K562 (cell line): ENCODE measurements around the gene POLR1H.

Experiments used
- GABPA ChIP-seq: fragments of 200-800 bp; sonication (Bioruptor generic); conservative IDR thresholded peaks from 2 replicates; pipeline ENCODE4 v1.6.1; 2016; ENCODE audit warnings: low read depth, missing genetic modification characterization, missing compliant biosample characterization
- GATAD2B ChIP-seq: fragments of 450-650 bp; IDR thresholded peaks from 2 replicates; pipeline ENCODE4 v1.6.1; 2017; ENCODE audit warnings: mild to moderate bottlenecking, borderline replicate concordance
- HIVEP1 ChIP-seq: fragments of 250-450 bp; sonication (Bioruptor Pico); IDR thresholded peaks from 2 replicates; pipeline ENCODE4 v1.4.0; 2020; ENCODE audit warnings: mild to moderate bottlenecking
- MCM5 ChIP-seq: fragments of 450-650 bp; IDR thresholded peaks from 2 replicates; pipeline ENCODE4 v1.6.1; 2016; ENCODE audit warnings: low read depth
- NFATC3 ChIP-seq: fragments of 450-650 bp; IDR thresholded peaks from 2 replicates; pipeline ENCODE4 v1.6.1; 2017; ENCODE audit warnings: mild to moderate bottlenecking
- RBM22 ChIP-seq: fragments of 200-400 bp; formaldehyde crosslinking; IDR thresholded peaks from 2 replicates; pipeline ENCODE4 v1.6.1; 2018; ENCODE audit warnings: low read length, low read depth; ENCODE audit not compliant: poor library complexity, severe bottlenecking
- SIRT6 ChIP-seq: IDR thresholded peaks from one replicate; pipeline ENCODE4 v1.6.1; 2012; ENCODE audit warnings: low read depth, mild to moderate bottlenecking, control low read depth, inconsistent platforms, low read length, moderate library complexity
- SP1 ChIP-seq: sonication (generic); formaldehyde crosslinking; IDR thresholded peaks from 2 replicates; pipeline ENCODE4 v1.8.1; 2022; ENCODE audit warnings: mild to moderate bottlenecking, missing genetic modification reagents
- ZNF121 ChIP-seq: sonication (generic); formaldehyde crosslinking; conservative IDR thresholded peaks from 2 replicates; pipeline ENCODE4 v1.8.0; 2022; ENCODE audit warnings: missing genetic modification reagents
- ZNF197 ChIP-seq: fragments of 200-800 bp; sonication (Bioruptor generic); IDR thresholded peaks from 2 replicates; pipeline ENCODE4 v1.6.1; 2016; ENCODE audit warnings: low read depth, missing genetic modification characterization, missing compliant biosample characterization
- TF ChIP-seq, protein P1 (sequence below), 3 experiments: IDR thresholded peaks in 2 of 3; conservative IDR thresholded peaks in 1 of 3; 2 replicates each; pipeline ENCODE4 v1.5.1; 2011 to 2012; ENCODE audit warnings: low read length in 3 of 3, mild to moderate bottlenecking in 3 of 3, control low read depth in 2 of 3, improper control_type of control experiment in 1 of 3, inconsistent platforms in 1 of 3, low read depth in 1 of 3, mixed read lengths in 1 of 3, moderate library complexity in 1 of 3; ENCODE audit not compliant: insufficient read depth in 2 of 3
- TF ChIP-seq, protein P2 (sequence below), 2 experiments: fragments of 450-650 bp in 1 of 2; sonication (generic) in 1 of 2; formaldehyde crosslinking; conservative IDR thresholded peaks; 2 replicates each; pipeline versions ENCODE4 v1.4.0 to v1.8.1; 2020 to 2022; ENCODE audit warnings: mild to moderate bottlenecking in 1 of 2, missing genetic modification reagents in 1 of 2

DNA sequence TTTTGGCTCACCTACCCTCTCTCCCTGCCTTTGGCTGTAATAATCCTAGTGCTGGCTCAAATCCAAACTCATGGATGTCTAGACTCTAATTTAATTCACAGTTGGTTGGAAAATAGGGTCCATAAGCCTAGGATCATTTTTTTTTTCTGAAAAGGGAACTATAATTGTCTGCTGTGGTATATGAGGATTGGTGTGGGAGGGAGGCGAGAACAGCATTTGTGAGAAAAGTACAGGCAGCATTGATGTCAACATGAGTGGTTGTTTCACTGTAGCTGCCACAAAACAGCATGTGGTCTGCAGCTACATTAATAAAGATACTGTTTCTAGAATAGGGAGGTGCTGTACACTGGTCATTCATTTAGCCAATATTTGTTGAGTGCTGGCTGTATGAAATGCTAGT, 18.6 kb upstream of the POLR1H start:
- no peak for TF ChIP-seq GABPA (tag)
- TF ChIP-seq, protein P1, sequence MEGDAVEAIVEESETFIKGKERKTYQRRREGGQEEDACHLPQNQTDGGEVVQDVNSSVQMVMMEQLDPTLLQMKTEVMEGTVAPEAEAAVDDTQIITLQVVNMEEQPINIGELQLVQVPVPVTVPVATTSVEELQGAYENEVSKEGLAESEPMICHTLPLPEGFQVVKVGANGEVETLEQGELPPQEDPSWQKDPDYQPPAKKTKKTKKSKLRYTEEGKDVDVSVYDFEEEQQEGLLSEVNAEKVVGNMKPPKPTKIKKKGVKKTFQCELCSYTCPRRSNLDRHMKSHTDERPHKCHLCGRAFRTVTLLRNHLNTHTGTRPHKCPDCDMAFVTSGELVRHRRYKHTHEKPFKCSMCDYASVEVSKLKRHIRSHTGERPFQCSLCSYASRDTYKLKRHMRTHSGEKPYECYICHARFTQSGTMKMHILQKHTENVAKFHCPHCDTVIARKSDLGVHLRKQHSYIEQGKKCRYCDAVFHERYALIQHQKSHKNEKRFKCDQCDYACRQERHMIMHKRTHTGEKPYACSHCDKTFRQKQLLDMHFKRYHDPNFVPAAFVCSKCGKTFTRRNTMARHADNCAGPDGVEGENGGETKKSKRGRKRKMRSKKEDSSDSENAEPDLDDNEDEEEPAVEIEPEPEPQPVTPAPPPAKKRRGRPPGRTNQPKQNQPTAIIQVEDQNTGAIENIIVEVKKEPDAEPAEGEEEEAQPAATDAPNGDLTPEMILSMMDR (IDR thresholded peaks at IDR 0.05 in 2 of 3, conservative IDR thresholded peaks at IDR 0.05 in 1 of 3; ENCODE audit: insufficient read depth in 2 of 3, low read depth in 1 of 3, low read length in 3 of 3) = no peak
- no peak for TF ChIP-seq HIVEP1 (CRISPR knock-in tag)
- no peak for TF ChIP-seq NFATC3
- TF ChIP-seq MCM5 = no peak
- no peak for TF ChIP-seq ZNF197 (CRISPR knock-in tag)
- TF ChIP-seq RBM22 = no peak
- TF ChIP-seq GATAD2B = no peak
- TF ChIP-seq SIRT6 = no peak
- no peak for TF ChIP-seq SP1 (CRISPR knock-in tag)
- no peak for TF ChIP-seq ZNF121
- TF ChIP-seq, protein P2, sequence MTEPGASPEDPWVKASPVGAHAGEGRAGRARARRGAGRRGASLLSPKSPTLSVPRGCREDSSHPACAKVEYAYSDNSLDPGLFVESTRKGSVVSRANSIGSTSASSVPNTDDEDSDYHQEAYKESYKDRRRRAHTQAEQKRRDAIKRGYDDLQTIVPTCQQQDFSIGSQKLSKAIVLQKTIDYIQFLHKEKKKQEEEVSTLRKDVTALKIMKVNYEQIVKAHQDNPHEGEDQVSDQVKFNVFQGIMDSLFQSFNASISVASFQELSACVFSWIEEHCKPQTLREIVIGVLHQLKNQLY (CRISPR knock-in tag; conservative IDR thresholded peaks at IDR 0.05) = no peak
